CD4-positive, alpha-beta T cell treated with Interferon gamma for 1 hour (primary cell): ENCODE measurements around the gene ABCC5.
"Not testable (repeated sequence)": the region's sequence is repeated elsewhere in the genome, so short reads cannot be mapped to it uniquely, and the experiment has no call there.

Experiments used
- DNase-seq: peaks from one replicate; pipeline ENCODE4 v3.0.0-alpha.2; 2020

ABCC5 gene

DNA sequence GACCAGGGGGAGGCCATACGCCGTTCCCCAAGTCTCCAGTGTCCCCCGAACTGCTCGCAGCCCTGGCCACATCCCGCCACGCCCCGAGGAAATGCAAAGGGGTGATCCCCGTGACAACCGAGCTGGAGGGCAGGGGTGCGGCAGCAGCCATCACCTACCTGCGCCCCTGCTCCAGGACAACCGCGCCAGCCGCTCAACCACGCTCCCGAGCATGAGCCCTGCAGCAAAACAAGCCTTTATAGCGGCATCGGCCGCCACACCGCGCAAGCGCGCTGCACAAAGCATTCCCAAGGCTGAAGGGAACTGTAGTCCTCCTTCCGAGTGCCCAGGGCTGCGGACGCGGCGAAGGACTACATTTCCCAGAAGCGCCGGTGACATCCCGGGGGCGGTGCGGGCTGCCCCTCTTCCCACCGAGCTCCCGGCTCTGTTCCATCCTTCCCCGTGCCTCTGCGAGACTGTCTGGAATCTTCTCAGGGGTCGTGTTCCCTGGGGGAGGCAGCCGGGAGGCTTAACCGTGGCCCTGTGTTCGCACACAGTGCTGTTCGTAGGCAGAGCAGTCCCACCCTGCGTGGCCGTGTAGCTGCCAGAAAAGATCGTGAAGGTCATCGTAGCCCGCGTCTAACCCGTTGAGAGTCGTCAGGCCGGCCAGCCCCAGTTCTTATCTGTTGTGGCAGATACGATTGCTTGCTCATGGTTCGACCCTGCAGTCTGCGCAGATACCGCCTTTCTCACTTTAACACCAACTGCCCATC, at the start of gene ABCC5:
Gene ABCC5 (minus strand): TSS at position 213 of the 752 bp plus-strand sequence. CDS start 3,492 bp downstream, outside the sequence.
- peak; percentile 85 for DNase-seq

DNA sequence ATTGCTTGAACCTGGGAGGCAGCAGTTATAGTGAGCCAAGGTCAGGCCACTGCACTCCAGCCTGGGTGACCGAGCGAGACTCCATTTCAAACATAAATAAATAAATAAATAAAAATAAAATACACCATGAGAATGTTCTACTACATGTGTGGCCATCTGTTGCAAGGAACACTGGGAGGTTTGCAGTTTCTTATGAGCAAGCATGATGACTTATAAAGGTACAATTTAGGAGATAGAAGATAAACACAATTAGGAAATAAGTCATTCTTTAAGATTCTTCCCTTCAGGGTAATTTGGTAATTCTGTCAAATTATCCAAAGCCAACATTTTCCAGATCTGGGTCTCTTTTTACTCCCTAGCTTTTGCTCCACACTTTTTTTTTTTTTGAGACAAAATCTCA, 48.5 kb upstream of the ABCC5 start:
- no peak for DNase-seq

DNA sequence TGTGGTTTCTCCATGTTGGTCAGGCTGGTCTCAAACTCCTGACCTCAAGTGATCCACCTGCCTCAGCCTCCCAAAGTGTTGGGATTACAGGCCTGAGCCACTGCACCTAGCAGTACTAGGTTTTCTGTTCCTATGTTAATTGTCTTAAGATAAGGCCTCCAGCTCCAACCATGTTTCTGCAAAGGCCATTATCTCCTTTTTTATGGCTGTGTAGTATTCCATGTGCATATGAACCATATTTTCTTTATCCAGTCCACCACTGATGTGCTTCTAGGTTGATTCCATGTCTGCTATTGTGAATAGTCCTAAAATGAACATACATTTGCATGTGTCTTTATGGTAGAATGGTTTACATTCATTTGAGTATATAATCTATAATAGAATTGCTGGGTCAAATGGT, 45.0 kb upstream of the ABCC5 start:
- DNase-seq = no peak

DNA sequence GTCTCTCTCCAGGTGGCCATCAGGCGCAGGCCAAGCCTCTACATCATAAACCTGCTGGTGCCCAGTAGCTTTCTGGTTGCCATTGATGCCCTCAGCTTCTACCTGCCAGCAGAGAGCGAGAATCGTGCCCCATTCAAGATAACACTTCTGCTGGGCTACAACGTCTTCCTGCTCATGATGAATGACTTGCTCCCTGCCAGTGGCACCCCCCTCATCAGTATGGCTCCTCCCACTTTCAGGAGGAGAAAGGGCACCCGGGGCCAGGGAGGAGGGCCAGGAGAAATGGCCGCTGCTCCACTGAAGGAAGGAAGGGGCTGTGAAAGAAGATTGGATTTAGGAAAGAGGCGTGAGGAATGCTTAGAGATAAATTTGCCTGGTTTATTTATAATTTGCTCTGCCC, 41.7 kb upstream of the ABCC5 start:
- DNase-seq = no peak

DNA sequence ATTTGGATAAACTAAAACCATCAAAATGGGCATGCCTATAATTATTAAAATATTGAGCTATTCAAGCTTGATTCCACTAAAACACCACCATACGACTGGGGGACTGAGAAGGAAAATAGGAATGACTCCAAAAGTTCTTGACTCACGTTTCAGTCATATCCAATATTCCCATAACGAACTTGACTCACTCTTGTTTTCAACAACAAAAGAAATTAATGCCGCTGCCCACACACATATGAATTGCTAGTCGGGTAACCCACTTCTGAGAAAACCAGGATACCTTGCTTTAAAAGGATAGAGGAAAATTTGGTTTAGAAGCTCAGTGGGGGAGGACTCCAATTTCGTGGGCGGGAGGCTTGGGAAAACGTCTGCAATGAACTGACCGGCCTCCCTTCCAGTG, 40.3 kb upstream of the ABCC5 start:
- DNase-seq = no peak

DNA sequence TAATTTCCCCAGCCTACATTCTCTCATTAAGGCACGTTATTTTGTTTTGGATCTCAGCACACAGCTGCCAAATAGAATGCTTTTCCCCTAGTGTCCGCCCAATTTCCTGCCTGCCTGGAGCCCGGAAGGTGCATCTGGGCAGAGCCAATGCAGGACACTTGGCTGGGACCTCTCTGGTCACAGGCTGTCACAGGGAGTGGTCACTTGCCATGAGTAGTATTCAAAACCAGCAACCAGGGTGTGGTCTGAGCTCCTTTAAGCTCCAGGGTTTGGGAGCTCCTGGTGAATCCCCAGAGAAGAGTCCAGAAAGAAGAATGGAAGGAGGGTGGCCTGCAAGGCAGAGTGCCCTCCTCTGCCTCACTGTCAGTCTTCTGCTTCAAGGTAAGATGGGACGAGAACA, 35.1 kb upstream of the ABCC5 start, which contains the start of gene HTR3C:
Gene HTR3C (plus strand): TSS at position 281 of the 400 bp plus-strand sequence. CDS start 34 bp downstream, at position 315.
- DNase-seq = no peak

DNA sequence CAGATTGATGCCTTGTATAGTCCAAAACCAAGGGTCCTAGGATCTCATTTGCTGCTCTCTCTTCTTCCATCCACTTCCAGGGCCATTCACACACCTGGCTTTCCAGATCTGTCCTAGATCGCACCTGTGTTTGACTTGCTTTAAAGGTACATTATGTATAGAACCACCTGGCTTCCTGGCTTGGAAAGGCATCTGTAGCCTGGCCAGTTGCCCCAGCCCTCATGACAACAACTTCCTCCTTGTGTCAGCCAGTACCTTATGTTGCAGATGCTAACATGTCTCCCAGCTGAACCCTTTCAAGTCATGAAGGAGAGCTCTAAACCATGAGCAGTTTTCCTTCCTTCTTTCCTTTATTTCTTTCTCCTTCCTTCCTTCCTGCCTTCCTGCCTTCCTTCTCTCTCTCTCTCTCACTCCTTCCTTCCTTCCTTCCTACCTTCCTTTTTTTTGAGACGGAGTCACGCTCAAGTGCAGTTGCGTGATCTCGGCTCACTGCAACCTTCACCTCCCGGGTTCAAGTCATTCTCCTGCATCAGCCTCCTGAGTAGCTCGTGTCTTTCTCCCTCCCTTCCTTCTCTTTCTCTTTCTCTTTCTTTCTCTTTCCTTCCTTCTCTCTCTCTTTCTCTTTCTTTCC, 32.6 kb upstream of the ABCC5 start:
- DNase-seq = no peak

DNA sequence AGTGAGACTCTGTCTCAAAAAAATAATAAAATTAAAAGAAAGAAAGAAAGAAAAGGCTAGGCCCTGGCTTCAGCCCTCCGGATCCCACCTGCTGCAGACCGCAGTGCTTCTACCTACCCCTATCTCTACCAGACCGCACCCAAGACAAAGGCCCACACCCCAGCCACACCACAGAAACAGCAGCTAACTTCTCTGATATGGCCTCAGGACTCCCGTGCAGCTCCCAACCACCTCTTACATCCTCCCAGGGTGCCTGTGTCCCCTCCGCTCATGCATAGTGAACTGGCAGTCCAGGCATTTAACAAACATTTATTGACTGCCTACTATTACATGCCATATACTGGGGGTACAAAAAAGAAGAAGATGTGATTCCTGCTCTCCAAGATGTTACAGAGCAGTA, 28.3 kb upstream of the ABCC5 start:
- no peak for DNase-seq

DNA sequence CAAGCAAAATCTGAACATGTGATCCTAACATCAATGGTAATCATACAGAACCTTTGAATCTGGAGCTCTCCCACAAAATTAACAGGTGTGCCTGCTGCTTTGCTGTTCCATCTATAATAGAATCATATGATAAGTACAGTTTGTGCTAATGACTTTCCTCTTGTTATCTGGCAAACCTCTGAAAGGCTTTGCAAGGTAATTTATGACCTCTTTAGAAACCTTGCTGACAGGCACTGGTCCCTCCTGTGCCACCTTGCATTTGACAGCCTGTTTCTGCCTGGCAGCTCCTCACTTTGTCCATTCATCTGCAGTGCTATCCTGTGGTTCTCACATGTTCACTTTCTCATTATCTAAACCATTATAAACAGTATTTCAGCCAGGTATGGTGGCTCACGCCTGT, 24.9 kb upstream of the ABCC5 start:
- no peak for DNase-seq

DNA sequence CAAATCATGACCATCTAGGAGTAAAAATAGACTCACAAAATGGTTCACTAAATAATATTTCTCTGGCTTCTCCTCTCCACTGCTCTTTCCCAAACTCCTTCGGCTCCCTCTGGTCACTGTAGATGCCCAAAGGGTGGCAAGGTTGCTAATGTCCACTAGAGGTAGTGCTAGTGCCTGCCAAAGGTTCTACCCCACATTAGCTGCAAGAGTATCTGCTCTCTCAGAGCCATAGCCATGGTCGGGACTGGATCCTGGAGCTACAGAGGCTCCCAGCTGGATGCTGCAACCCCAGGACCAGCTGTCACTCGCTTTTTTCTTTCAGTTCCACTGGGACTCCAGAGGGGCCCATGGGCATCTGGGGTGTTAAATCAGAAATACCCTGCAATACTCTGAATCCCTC, 22.3 kb upstream of the ABCC5 start:
- no peak for DNase-seq

DNA sequence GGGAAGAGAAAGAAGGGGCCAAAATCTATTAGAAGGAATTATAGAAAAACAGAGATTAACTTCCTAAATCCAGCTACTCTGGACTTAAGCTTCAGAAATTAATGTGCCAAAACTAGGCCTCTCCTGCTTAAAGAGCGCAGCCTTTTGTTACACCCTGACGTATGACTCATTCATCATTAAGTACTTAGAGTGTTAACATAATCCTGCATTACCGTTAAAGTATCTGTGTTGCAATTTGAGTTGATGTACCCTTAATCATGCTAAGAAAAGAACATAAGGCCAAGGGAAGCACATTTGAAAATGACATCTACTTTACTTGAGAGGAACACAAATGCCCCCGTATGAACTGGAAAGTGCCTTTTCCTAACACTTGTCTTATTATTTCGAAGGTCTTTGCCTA, 21.7 kb upstream of the ABCC5 start:
- DNase-seq = no peak

DNA sequence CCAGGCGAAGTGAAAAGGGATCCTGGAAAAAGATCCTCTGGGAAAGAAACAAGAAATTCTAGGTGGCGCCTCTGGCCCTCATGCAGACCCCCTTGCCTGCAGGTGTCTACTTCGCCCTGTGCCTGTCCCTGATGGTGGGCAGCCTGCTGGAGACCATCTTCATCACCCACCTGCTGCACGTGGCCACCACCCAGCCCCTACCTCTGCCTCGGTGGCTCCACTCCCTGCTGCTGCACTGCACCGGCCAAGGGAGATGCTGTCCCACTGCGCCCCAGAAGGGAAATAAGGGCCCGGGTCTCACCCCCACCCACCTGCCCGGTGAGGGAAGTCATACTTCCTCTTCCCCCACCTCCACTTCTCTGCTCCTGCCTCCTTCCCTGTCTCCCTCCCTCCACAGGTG, 20.6 kb upstream of the ABCC5 start:
- DNase-seq = not testable (repeated sequence)

DNA sequence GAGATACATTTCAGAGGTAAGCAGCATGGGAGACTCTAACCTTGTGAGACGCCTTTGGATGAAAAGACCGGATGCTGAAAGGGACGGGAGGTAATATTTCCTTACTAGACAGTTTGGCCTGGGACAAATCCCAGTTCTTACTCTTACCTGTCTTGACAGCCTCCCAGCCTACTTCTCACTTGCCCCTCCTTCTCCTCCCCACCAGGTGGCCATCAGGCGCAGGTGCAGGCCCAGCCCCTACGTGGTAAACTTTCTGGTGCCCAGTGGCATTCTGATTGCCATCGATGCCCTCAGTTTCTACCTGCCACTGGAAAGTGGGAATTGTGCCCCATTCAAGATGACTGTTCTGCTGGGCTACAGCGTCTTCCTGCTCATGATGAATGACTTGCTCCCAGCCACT, 20.1 kb upstream of the ABCC5 start:
- DNase-seq = no peak

DNA sequence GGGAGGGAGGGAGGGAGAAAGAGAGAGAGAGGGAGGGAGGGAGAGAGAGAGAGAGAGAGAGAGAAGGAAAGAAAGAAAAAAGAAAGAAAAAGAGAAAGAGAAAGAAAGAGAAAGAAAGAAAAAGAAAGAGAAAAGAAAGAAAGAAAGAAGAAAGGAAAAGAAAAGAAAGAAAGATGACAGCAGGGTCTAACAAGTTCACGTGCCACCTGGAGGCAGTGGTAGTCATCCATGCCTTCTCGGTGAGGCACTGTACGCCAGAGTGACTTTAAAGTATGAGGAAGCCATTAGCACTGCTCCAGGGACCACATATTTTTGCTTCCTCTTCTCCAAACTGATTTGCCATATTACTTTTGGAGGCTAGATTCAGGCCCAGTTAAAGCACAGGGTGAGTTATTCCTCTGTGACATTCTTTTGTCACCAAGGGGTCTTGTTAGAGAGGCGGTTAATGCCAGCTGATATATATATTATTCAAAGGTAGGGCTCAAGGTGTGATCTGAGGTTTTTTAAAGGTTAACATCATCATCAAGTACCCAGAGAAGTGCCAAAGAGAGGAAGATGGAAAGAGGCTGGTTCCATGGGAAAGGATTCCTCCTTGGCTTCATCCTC, 13.6 kb upstream of the ABCC5 start, which contains the start of gene HTR3D:
Gene HTR3D (plus strand): TSS at position 556 of the 606 bp plus-strand sequence. CDS start 0 bp downstream, at position 556.
- no peak for DNase-seq

DNA sequence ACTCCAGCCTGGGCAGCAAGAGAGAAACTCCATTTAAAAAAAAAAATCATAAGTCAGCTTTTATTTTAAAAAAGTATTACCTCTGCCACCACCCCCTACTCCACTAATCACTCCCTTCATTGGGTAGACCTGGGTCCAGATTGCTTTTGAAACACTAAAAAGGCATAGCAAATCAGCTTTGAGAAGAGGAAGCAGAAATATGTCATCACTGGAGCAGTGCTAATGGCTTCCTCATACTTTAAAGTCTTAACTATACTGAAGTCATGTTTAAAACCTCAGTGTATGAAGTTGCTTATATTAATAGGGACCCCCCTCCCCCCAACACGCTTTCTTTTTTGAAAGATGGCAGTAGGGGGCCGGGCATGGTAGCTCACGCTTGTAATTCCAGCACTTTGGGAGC, 12.9 kb upstream of the ABCC5 start:
- no peak for DNase-seq

DNA sequence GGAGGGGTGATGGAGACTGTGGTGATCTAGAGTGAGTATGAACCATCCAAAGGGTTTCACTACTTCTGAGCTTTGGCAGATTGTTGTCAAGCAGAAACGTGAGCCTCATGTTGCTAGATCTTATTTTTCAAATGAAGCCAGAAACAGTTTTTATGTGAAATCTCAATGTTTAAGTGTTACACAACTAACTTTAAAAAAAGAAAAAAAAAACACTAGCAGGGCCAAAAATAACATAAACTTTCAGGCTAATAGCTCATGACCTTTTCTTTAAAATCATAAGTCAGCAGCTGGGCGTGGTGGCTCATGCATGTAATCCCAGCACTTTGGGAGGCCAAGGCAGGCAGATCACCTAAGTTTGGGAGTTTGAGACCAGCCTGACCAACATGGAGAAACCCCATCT, 11.8 kb upstream of the ABCC5 start:
- no peak for DNase-seq

DNA sequence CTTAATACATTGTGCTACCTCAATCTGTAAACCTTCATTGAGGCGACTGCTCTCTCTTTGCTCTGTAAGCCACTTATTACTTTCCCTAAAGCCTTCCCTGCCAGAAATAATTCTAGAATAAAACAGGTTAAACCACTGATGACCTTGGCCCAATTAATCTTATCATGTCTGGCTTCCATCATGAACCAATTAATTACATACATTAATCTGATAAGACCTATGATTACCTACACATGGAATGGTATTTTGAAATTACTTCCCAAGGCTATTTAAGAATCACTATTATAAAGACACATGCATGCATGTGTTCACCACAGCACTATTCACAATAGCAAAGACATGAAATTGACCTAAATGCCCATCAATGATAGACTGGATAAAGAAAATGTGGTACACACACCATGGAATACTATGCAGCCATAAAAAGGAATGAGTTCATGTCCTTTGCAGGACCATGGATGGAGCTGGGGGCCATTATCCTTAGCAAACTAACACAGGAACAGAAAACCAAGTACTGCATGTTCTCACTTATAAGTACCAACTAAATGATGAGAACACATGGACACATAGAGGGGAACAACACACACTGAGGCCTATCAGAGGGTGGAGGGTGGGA, 10.7 kb upstream of the ABCC5 start:
- not testable (repeated sequence) for DNase-seq

DNA sequence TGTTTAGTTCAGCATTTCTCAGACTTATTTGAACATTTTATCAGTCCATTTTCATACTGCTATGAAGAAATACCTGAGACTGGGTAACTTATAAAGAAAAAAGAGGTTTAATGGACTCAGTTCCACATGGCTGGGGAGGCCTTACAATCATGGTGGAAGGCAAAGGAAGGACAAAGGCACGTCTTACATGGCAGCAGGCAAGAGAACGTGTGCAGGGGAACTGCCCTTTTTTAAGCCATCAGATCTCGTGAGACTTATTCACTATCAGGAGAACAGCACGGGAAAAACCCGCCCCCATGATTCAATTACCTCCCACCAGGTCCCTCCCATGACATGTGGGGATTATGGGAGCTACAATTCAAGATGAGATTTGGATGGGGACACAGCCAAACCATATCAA, 7.6 kb upstream of the ABCC5 start:
- DNase-seq = not testable (repeated sequence)

DNA sequence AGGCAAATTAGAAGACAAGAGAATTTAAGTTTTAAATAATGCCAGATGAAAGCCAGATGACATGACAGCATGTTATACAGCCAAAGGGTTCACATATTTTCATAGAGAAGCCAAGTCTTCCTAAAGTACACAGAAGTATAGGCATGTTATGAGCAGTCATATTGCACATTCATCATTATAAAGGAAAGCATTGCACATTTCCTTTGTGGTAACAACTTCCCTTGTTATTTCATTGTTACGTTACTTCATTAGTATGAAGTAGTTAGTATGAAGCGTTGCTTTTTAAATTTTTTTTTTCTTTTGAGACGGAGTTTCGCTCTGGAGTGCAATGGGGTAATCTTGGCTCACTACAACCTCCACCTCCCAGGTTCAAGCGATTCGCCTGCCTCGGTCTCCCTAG, 4.6 kb upstream of the ABCC5 start:
- no peak for DNase-seq

DNA sequence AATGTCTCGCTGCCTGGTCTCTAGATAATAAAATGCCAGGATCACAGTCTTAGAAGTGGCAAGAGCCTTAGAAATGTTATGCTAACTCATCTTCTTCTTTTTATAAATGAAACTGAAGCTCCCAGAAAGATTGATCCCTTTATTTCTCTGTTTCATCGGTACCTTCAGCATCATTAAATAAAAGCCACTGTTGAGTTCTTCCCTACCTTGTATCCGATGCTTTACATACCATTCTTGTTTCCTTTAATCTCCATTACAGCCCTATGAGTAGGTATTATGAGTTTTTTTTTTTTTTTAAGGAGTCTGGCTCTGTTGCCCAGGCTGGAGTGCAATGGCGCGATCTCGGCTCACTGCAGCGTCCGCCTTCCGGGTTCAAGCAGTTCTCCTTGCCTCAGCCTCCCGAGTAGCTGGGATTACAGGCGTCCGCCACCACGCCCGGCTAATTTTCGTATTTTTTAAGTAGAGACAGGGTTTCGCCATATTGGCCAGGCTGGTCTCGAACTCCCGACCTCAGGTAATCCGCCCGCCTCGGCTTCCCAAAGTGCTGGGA, 815 bp upstream of the ABCC5 start:
- no peak for DNase-seq

DNA sequence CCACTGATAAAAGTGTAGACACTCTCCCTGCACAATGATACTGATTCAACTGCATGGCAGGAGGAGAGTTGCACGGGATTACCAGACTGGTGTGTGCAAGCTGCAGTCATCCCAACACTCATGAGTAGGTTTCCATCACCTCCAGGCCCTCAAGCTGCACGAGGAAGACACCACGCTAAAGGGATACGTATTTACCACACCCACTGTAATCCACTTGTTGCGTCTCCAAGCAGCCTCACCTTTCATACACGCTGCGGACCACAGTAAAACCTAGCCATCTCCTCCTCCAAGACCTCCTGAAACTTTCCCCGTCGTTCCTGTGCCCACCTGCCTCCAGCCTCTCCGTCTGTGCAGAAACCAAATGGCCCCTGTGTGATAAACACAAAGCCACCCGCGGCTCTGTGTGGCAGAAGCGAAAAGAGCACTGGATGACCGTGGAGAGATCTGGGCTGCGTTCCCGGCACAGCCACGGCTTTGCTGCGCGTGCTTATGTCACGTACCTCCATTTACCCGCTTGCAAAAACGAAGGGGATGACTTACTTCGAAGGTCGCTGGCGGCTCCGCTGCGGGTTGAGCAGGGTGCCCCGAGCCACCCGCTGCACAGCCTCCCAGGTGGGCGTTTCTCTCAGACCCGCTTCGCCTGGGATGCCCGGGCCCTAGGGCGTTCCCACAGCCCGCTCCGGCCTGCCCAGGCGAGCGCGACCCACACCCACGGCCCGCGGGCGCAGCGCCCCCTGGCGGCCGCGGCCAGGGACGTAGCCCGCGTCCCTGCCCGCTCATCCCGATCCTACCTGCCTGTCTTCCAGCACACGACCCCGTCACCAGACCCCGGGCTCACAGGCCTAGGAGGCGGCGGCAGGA, 643 bp downstream of the ABCC5 start:
- peak; percentile 56 for DNase-seq

DNA sequence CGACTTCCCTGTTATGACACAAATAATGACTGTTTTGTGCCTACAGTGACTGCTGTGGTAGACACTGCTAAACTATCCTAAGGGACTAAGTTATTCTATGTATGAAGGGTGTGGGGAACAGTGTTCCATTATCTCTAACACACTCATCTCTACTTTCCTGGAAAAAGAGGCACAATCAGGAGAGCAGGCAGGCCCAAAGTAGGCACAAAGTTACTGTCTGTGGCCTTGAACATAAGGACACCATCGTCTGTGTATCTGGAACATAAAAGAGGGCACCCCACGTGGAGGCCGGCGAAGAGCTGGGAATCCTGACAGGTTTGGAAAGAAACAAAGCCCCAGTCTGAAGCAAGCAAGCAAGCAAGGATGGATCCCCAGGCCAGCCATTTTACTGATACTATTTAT, 1.5 kb downstream of the ABCC5 start:
- DNase-seq = no peak
